ENCODE results near the gene SPDEF. TPM values are rescaled to one million over a fixed set of nuclear protein-coding genes. Genes with fewer than 3 reads are reported as not detected.

SPDEF gene
- total and polyA plus RNA-seq, 7 donors: 0.71 to 101 (median 67.4) TPM; not detected in 3

GRCh38 chr6:34600101-34600500 lies 44.0 kb upstream of the SPDEF start:
- peaks cover 0 to 65% (median 35%) of the 10 kb centered on the region in 4 donors for H3K4me1 ChIP-seq
- intact Hi-C loops (cut with DNase I): no loop called here
- DNase-seq: no peak

GRCh38 chr6:34598712-34599111 lies 42.6 kb upstream of the SPDEF start:
- Histone ChIP-seq H3K36me3 (no peaks in the 10 kb centered on the region), H3K9me3 (no peaks in the 10 kb centered on the region), H3K27ac (peak overlapping the region; percentile 35 to 57 (median 46)), H3K4me3 (no peak overlapping the region), H3K4me1 (peaks cover 0 to 73% (median 36%) of the 10 kb centered on the region in 4 donors), H3K27me3 (no peaks in the 10 kb centered on the region)
- intact Hi-C loops (cut with DNase I): no loop called here
- WGBS, 2 donors: 21 to 58% methylated on average over 3 of the region's 3 CpGs
- TF ChIP-seq POLR2AphosphoS5 (IDR thresholded peaks at IDR 0.05) (peak in 1 of 4 donors; percentile 33), CTCF (IDR thresholded peaks at IDR 0.05) (no peak)
- no peak for DNase-seq

More at GRCh38 chr6:34600101-34600500, 44.0 kb upstream of the SPDEF start:
- peak overlapping the region in 1 of 4 donors; percentile 57 for H3K27ac ChIP-seq
- TF ChIP-seq POLR2A (IDR thresholded peaks at IDR 0.05): no peak
- TF ChIP-seq EP300 (IDR thresholded peaks at IDR 0.05): no peak
- TF ChIP-seq CTCF (IDR thresholded peaks at IDR 0.05): no peak
- no peak for TF ChIP-seq POLR2AphosphoS5 (IDR thresholded peaks at IDR 0.05)
- WGBS, 2 donors: 95 to 97% methylated on average over 5 of the region's 5 CpGs
- H3K36me3 ChIP-seq: no peaks in the 10 kb centered on the region
- H3K9me3 ChIP-seq: no peaks in the 10 kb centered on the region
- no peaks in the 10 kb centered on the region for H3K27me3 ChIP-seq
- H3K4me3 ChIP-seq: no peak overlapping the region

- TF ChIP-seq EP300 (IDR thresholded peaks at IDR 0.05) (no peak), POLR2AphosphoS5 (IDR thresholded peaks at IDR 0.05) (no peak), CTCF (IDR thresholded peaks at IDR 0.05) (no peak), POLR2A (IDR thresholded peaks at IDR 0.05) (no peak)
- intact Hi-C loops (cut with DNase I): no loop called here
- 63 to 86% methylated on average over 3 of the region's 3 CpGs for WGBS, 2 donors
- Histone ChIP-seq H3K27ac (peak overlapping the region; percentile 35 to 57 (median 46)), H3K4me3 (no peak overlapping the region), H3K36me3 (no peaks in the 10 kb centered on the region), H3K27me3 (no peaks in the 10 kb centered on the region), H3K9me3 (no peaks in the 10 kb centered on the region), H3K4me1 (peaks cover 0 to 76% (median 35%) of the 10 kb centered on the region in 4 donors)
- peak; percentile 26 for DNase-seq
Observed at GRCh38 chr6:34597605-34598353, 41.6 kb upstream of the SPDEF start.

GRCh38 chr6:34596798-34597197 lies 40.7 kb upstream of the SPDEF start:
- Histone ChIP-seq H3K27ac (no peak overlapping the region), H3K4me1 (peaks cover 0 to 66% (median 32%) of the 10 kb centered on the region in 4 donors), H3K9me3 (no peaks in the 10 kb centered on the region), H3K36me3 (no peaks in the 10 kb centered on the region), H3K27me3 (no peaks in the 10 kb centered on the region), H3K4me3 (no peak overlapping the region)
- intact Hi-C loops (cut with DNase I): no loop called here
- WGBS, 2 donors: 59 to 87% methylated on average over 1 of the region's 1 CpG
- no peak for DNase-seq
- TF ChIP-seq EP300 (IDR thresholded peaks at IDR 0.05) (no peak), POLR2A (IDR thresholded peaks at IDR 0.05) (no peak), POLR2AphosphoS5 (IDR thresholded peaks at IDR 0.05) (no peak), CTCF (IDR thresholded peaks at IDR 0.05) (no peak)

All from sigmoid colon (tissue), 7 donors.